HepG2 (cell line): ENCODE measurements around the gene KANK3. TPM values are rescaled to one million over a fixed set of nuclear protein-coding genes. Genes with fewer than 3 reads are reported as not detected.

ENCODE experiments used
- HMGXB3 ChIP-seq: sonication (generic); formaldehyde crosslinking; IDR thresholded peaks from 2 replicates; pipeline ENCODE4 v1.4.0; 2020; ENCODE audit warnings: missing genetic modification reagents, borderline replicate concordance
- MYC ChIP-seq: sonication (generic); formaldehyde crosslinking; IDR thresholded peaks from 2 replicates; pipeline ENCODE4 v1.9.0; 2021; ENCODE audit warnings: missing genetic modification reagents, borderline replicate concordance
- NAIF1 ChIP-seq: sonication (generic); formaldehyde crosslinking; IDR thresholded peaks from 2 replicates; pipeline ENCODE4 v1.5.0; 2020; ENCODE audit warnings: mild to moderate bottlenecking, missing genetic modification reagents, borderline replicate concordance
- POGZ ChIP-seq: sonication (generic); formaldehyde crosslinking; IDR thresholded peaks from 2 replicates; pipeline ENCODE4 v1.4.0; 2020; ENCODE audit warnings: mild to moderate bottlenecking, missing genetic modification reagents
- THYN1 ChIP-seq: sonication (generic); formaldehyde crosslinking; IDR thresholded peaks from 2 replicates; pipeline ENCODE4 v1.8.1; 2023; ENCODE audit warnings: low read depth, mild to moderate bottlenecking, moderate library complexity, missing genetic modification reagents, borderline replicate concordance
- TOE1 ChIP-seq: sonication (generic); formaldehyde crosslinking; IDR thresholded peaks from 2 replicates; pipeline ENCODE4 v1.4.0; 2020; ENCODE audit warnings: mild to moderate bottlenecking, missing genetic modification reagents
- ZBTB33 ChIP-seq: sonication (generic); formaldehyde crosslinking; IDR thresholded peaks from 2 replicates; pipeline ENCODE4 v1.4.0; 2020; ENCODE audit warnings: missing genetic modification reagents
- ZBTB39 ChIP-seq: sonication (generic); formaldehyde crosslinking; IDR thresholded peaks from 2 replicates; pipeline ENCODE4 v1.5.0; 2020; ENCODE audit warnings: missing genetic modification reagents
- ZBTB40 ChIP-seq, 2 experiments: fragments of 450-650 bp in 1 of 2; sonication (generic) in 1 of 2; formaldehyde crosslinking in 1 of 2; IDR thresholded peaks; 2 replicates each; pipeline versions ENCODE4 v1.6.1 to v1.8.0; 2016 to 2022; ENCODE audit warnings: antibody characterized with exemption in 1 of 2, mild to moderate bottlenecking in 1 of 2, missing genetic modification reagents in 1 of 2
- ZNF558 ChIP-seq: sonication (generic); formaldehyde crosslinking; IDR thresholded peaks from 2 replicates; pipeline ENCODE4 v1.9.0; 2022; ENCODE audit warnings: mild to moderate bottlenecking, missing genetic modification reagents, borderline replicate concordance
- polyA plus RNA-seq, 8 experiments: library from polyadenylated mRNA; depleted of rRNA in 3 of 8; stranded (reverse) in 7 of 8; unstranded in 1 of 8; fragments of >200 nt; fragmentation: Illumina TruSeq in 4 of 8; extraction: Trizol in 4 of 8; gene quantifications; 2 replicates each; pipeline versions ENCODE4 v1.2.1 to v1.2.3, GENCODE V29; 2011 to 2016; ENCODE audit warnings: low read depth in 4 of 8, missing spikeins in 1 of 8, mixed read lengths in 1 of 8; ENCODE audit not compliant: insufficient read depth in 1 of 8
- total RNA-seq, 5 experiments: library from RNA; depleted of rRNA; stranded (reverse); fragments of >200 nt; fragmentation: Illumina TruSeq; extraction: Trizol; gene quantifications; 2 replicates each; pipeline ENCODE4 v1.2.3, GENCODE V29; 2016; ENCODE audit warnings: low read depth in 1 of 5

KANK3 gene
- total and polyA plus RNA-seq, 2 of the 13 experiments (the other 11 are each of a cell fraction or from before 2014, with no cell fraction given) = 0.15 to 0.20 TPM

GRCh38 chr19:8367327-8368001 lies 24.4 kb upstream of the KANK3 start (continued):
- TF ChIP-seq NAIF1 (no peak), POGZ (CRISPR knock-in tag) (no peak), ZBTB33 (CRISPR knock-in tag) (no peak), ZBTB39 (CRISPR knock-in tag) (no peak), ZNF558 (CRISPR knock-in tag) (no peak), HMGXB3 (CRISPR knock-in tag) (no peak), ZBTB40 (IDR thresholded peaks at IDR 0.05) (no peak), ZBTB40 (CRISPR knock-in tag; IDR thresholded peaks at IDR 0.05) (no peak), THYN1 (CRISPR knock-in tag) (no peak), TOE1 (CRISPR knock-in tag) (no peak), MYC (no peak)
